ENCODE data around the gene ROCK2. TPM values are rescaled to one million over a fixed set of nuclear protein-coding genes. Genes with fewer than 3 reads are reported as not detected.
"Not testable (repeated sequence)": the region's sequence is repeated elsewhere in the genome, so short reads cannot be mapped to it uniquely, and the experiment has no call there.

Gene ROCK2
- total and polyA plus RNA-seq, 7 donors: 15.2 to 74.8 (median 43.5) TPM

DNA sequence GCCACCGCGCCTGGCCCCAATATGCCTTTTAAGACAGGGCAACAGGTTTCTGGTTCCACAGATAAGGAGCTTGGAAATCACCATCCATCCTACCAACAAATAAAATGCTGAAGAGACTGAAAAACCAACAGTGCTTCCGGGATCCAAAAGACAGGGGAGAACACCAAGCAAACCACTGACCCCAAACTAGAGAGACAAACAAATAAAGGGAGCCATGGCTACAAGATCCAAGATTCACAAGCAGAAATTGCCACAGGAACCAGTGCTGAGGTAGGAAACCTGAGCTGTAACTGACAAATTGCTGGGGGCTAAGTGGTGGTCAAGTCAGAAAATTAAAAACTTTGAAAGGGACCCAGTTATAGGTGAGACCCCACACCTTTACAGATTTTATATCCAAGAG is 76.5 kb downstream of the ROCK2 start:
- 97 to 98% methylated on average over 3 of the region's 3 CpGs for WGBS, 2 donors
- no peak overlapping the region for H3K27ac ChIP-seq
- H3K36me3 ChIP-seq: no peaks in the 10 kb centered on the region
- DNase-seq: no peak
- intact Hi-C loops (cut with DNase I): no loop called here
- no peaks in the 10 kb centered on the region for H3K27me3 ChIP-seq
- H3K4me3 ChIP-seq: no peak overlapping the region
- H3K9me3 ChIP-seq: no peaks in the 10 kb centered on the region
- peaks cover 0 to 13% (median 4%) of the 10 kb centered on the region in 4 donors for H3K4me1 ChIP-seq
- TF ChIP-seq EP300 (IDR thresholded peaks at IDR 0.05) (no peak), POLR2AphosphoS5 (IDR thresholded peaks at IDR 0.05) (no peak), POLR2A (IDR thresholded peaks at IDR 0.05) (no peak)
- TF ChIP-seq, protein P1, sequence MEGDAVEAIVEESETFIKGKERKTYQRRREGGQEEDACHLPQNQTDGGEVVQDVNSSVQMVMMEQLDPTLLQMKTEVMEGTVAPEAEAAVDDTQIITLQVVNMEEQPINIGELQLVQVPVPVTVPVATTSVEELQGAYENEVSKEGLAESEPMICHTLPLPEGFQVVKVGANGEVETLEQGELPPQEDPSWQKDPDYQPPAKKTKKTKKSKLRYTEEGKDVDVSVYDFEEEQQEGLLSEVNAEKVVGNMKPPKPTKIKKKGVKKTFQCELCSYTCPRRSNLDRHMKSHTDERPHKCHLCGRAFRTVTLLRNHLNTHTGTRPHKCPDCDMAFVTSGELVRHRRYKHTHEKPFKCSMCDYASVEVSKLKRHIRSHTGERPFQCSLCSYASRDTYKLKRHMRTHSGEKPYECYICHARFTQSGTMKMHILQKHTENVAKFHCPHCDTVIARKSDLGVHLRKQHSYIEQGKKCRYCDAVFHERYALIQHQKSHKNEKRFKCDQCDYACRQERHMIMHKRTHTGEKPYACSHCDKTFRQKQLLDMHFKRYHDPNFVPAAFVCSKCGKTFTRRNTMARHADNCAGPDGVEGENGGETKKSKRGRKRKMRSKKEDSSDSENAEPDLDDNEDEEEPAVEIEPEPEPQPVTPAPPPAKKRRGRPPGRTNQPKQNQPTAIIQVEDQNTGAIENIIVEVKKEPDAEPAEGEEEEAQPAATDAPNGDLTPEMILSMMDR (IDR thresholded peaks at IDR 0.05): no peak

DNA sequence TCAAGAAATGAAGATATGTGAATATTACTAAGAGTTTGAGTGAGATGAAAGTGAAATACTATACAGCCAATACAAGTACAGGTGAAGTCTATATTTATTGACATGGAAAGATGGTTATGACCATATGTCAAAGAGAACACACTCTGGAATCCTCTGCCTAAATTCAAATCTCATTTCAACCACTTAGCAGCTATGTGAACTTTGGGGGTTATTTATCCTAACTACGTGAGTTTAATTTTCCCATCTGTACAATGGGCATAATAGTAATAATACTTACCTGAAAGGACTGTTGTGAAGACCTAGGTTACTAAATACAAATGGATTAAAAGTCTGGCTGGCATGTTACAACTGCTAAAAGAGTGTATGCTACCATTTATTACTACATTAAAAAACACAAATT is 79.6 kb downstream of the ROCK2 start:
- H3K27me3 ChIP-seq: no peaks in the 10 kb centered on the region
- H3K4me3 ChIP-seq: no peak overlapping the region
- TF ChIP-seq EP300 (IDR thresholded peaks at IDR 0.05) (no peak), POLR2A (IDR thresholded peaks at IDR 0.05) (no peak), POLR2AphosphoS5 (IDR thresholded peaks at IDR 0.05) (no peak)
- TF ChIP-seq, protein P1 (IDR thresholded peaks at IDR 0.05): no peak
- H3K9me3 ChIP-seq: no peaks in the 10 kb centered on the region
- WGBS, 2 donors: 96 to 97% methylated on average over 1 of the region's 1 CpG
- no peak for DNase-seq
- H3K27ac ChIP-seq: no peak overlapping the region
- no peaks in the 10 kb centered on the region for H3K36me3 ChIP-seq
- peaks cover 0 to 14% (median 9%) of the 10 kb centered on the region in 4 donors for H3K4me1 ChIP-seq
- intact Hi-C loops (cut with DNase I): no loop called here

DNA sequence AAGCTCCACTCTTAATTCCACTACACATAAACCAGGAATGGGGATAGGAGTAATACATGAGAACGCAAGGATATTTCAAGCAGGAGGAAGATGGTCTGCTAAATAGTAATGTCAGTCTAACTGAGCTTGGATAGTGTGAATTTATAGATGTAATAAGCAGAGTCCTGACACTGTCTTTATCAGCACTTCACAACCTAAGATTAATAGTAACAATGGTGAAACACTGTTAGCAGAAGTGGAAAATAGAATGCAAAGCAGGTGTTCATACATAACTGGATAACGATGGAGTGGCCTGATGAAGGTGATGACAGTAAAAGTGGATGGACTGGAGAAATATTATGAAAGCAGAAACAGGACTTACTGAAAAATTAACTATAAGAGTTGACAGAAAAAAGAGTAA is 80.4 kb downstream of the ROCK2 start:
- WGBS, 2 donors: 87 to 91% methylated on average over 2 of the region's 2 CpGs
- TF ChIP-seq POLR2A (IDR thresholded peaks at IDR 0.05) (no peak), POLR2AphosphoS5 (IDR thresholded peaks at IDR 0.05) (no peak), EP300 (IDR thresholded peaks at IDR 0.05) (no peak)
- TF ChIP-seq, protein P1 (IDR thresholded peaks at IDR 0.05): no peak
- DNase-seq: no peak
- Histone ChIP-seq H3K27me3 (no peaks in the 10 kb centered on the region), H3K4me1 (peaks cover 0 to 14% (median 9%) of the 10 kb centered on the region in 4 donors), H3K9me3 (no peaks in the 10 kb centered on the region), H3K36me3 (no peaks in the 10 kb centered on the region), H3K27ac (no peak overlapping the region), H3K4me3 (no peak overlapping the region)
- intact Hi-C loops (cut with DNase I): no loop called here

DNA sequence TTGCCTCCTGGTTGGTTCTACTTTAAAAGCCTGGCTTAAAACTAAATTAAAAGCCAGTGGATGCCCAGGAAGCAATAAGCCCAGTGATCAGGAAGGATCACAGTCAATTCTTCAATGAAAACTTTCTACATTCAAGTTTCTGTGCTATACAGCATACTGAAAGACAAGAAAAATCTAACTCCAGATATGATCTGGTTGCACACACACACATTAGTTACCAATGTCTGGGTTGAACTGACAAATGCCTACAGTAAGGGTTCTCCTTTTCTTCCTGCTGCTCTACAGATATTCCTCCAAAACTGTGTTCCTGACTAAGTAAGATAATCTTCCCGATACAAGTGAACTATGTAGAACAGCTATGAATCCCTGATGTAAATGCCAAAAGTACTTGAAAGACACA is 81.3 kb downstream of the ROCK2 start:
- peaks cover 0 to 14% (median 9%) of the 10 kb centered on the region in 4 donors for H3K4me1 ChIP-seq
- H3K36me3 ChIP-seq: no peaks in the 10 kb centered on the region
- no peaks in the 10 kb centered on the region for H3K27me3 ChIP-seq
- H3K4me3 ChIP-seq: no peak overlapping the region
- H3K27ac ChIP-seq: no peak overlapping the region
- no peaks in the 10 kb centered on the region for H3K9me3 ChIP-seq
- intact Hi-C loops (cut with DNase I): no loop called here
- TF ChIP-seq POLR2A (IDR thresholded peaks at IDR 0.05) (no peak), EP300 (IDR thresholded peaks at IDR 0.05) (no peak), POLR2AphosphoS5 (IDR thresholded peaks at IDR 0.05) (no peak)
- TF ChIP-seq, protein P1 (IDR thresholded peaks at IDR 0.05): no peak
- WGBS, 2 donors: 83 to 90% methylated on average over 1 of the region's 1 CpG
- DNase-seq: no peak

DNA sequence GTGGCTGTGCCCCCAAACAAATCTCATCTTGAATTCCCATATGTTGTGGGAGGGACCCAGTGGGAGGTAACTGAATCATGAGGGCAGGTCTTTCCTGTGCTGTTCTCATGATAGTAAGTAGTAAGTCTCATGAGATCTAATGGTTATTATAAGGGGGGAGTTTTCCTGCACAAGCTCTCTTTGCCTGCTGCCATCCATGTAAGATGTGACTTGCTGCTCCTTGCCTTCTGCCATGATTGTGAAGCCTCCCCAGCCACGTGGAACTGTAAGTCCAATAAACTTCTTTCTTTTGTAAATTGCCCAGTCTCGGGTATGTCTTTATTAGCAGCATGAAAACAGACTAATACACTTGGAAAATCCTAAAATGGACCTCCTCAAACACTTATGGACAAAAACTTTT is 82.0 kb downstream of the ROCK2 start:
- H3K27ac ChIP-seq; H3K4me3 ChIP-seq; H3K27me3 ChIP-seq; intact Hi-C loops (cut with DNase I); DNase-seq; H3K9me3 ChIP-seq; H3K36me3 ChIP-seq: not testable (repeated sequence)
- H3K4me1 ChIP-seq: peaks cover 0 to 14% (median 9%) of the 10 kb centered on the region in 4 donors
- 86 to 88% methylated on average over 2 of the region's 2 CpGs for WGBS, 2 donors

DNA sequence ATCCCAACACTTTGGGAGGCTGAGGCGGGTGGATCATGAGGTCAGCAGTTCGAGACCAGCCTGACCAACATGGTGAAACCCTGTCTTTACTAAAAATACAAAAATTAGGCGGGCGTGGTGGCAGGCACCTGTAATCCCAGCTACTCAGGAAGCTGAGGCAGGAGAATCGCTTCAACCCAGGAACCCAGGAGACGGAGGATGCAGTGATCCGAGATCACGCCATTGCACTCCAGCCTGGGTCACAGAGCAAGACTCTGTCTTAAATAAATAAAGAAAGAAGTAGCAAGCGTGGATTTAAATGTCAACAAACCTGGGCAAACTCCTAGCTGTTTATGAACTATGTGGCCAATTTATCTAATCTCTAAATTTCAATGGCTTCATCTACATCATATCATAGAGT is 82.9 kb downstream of the ROCK2 start:
- H3K4me3 ChIP-seq; H3K27ac ChIP-seq; H3K27me3 ChIP-seq; DNase-seq; H3K9me3 ChIP-seq; H3K36me3 ChIP-seq; intact Hi-C loops (cut with DNase I): not testable (repeated sequence)
- peaks cover 0 to 14% (median 9%) of the 10 kb centered on the region in 4 donors for H3K4me1 ChIP-seq
- 86 to 91% methylated on average over 9 of the region's 9 CpGs for WGBS, 2 donors

Data from sigmoid colon (tissue), 7 donors.